HepG2 (cell line): Measurements from ENCODE around the gene MSS51. TPM values are rescaled to one million over a fixed set of nuclear protein-coding genes. Genes with fewer than 3 reads are reported as not detected.
A peak's percentile ranks its signal among the peaks of the same experiment; 100 is the strongest.

Experiments used
- ATAC-seq: fragments of 200-7000 bp; cut with Tn5 transposase; 3 replicates; pipeline ENCODE4 v1.9.1; 2020; ENCODE audit warnings: mild to moderate bottlenecking, moderate library complexity
- BruUV-seq: library from RNA; stranded (reverse); fragments of 400-500 nt; replicated peaks from 2 replicates; lab custom pipeline; 2021; lab: Mats Ljungman, UMichigan
- CTCF ChIA-PET: fragments of 300-600 bp; formaldehyde crosslinking; extraction: SDS; loops from one replicate; lab custom pipeline; 2021; ENCODE audit warnings: low total read pairs, inconsistent platforms, low intra/inter-chr PET ratio; lab: Yijun Ruan, JAX
- POLR2A ChIA-PET: fragments of 350-600 bp; sonication (Branson Sonifier 250); formaldehyde crosslinking; loops from one replicate; lab custom pipeline; 2020; ENCODE audit warnings: antibody characterized with exemption, inconsistent platforms; lab: Yijun Ruan, JAX
- DNase-seq: peaks from one replicate; pipeline ENCODE4 v3.0.0-alpha.2; 2015; ENCODE audit warnings: low spot score
- FAIRE-seq: peaks from 3 replicates; lab custom pipeline; 2011; peaks lifted over from hg19 to GRCh38; lab: Jason Lieb, UNC
- H2AFZ ChIP-seq: one replicate; pipeline ENCODE4 v1.6.1; 2011; ENCODE audit warnings: low read length, inconsistent platforms
- H3K27ac ChIP-seq: fragments of 300-600 bp; 3 replicates; pipeline ENCODE4 v1.8.0; 2011; ENCODE audit warnings: mixed run types, mild to moderate bottlenecking, mixed read lengths, low read length, inconsistent platforms; ENCODE audit not compliant: insufficient read depth; ENCODE audit errors: extremely low read length
- H3K27me3 ChIP-seq, 2 experiments: fragments of 200-600 bp in 1 of 2; 2 replicates in 1 of 2; 3 replicates in 1 of 2; pipeline versions ENCODE4 v1.6.0 to v1.8.0; 2011; ENCODE audit warnings: low read length in 2 of 2, mild to moderate bottlenecking in 2 of 2, moderate library complexity in 2 of 2, inconsistent platforms in 1 of 2; ENCODE audit not compliant: insufficient read depth in 2 of 2, control insufficient read depth in 1 of 2
- H3K36me3 ChIP-seq, 2 experiments: fragments of 200-600 bp in 1 of 2; replicated peaks in 1 of 2; 2 replicates in 1 of 2; 3 replicates in 1 of 2; pipeline versions ENCODE4 v1.5.1 to v1.8.0; 2011; ENCODE audit warnings: low read length in 2 of 2, inconsistent platforms in 1 of 2; ENCODE audit not compliant: insufficient read depth in 2 of 2, control insufficient read depth in 1 of 2
- H3K4me1 ChIP-seq: 2 replicates; pipeline ENCODE4 v1.5.1; 2012; ENCODE audit warnings: low read length, inconsistent platforms; ENCODE audit not compliant: insufficient read depth
- H3K4me2 ChIP-seq: 2 replicates; pipeline ENCODE4 v1.6.0; 2011; ENCODE audit warnings: low read depth, low read length, inconsistent platforms
- H3K4me3 ChIP-seq, 3 experiments: fragments of 200-600 bp in 1 of 3; sonication (generic), shearing (Covaris generic) in 1 of 3; replicated peaks in 1 of 3; 2 replicates each; pipeline ENCODE4 v1.5.1; 2011 to 2016; ENCODE audit warnings: low read length in 3 of 3, inconsistent platforms in 2 of 3, low read depth in 2 of 3, mild to moderate bottlenecking in 2 of 3, control low read depth in 1 of 3, mixed read lengths in 1 of 3; ENCODE audit not compliant: insufficient read depth in 1 of 3
- H3K79me2 ChIP-seq: one replicate; pipeline ENCODE4 v1.6.1; 2011; ENCODE audit warnings: low read length, inconsistent platforms; ENCODE audit not compliant: insufficient read depth
- H3K9ac ChIP-seq: 2 replicates; pipeline ENCODE4 v1.6.0; 2011; ENCODE audit warnings: mild to moderate bottlenecking, low read depth, low read length, inconsistent platforms; ENCODE audit not compliant: insufficient read depth
- H3K9me3 ChIP-seq: 2 replicates; pipeline ENCODE4 v1.5.1; 2012; ENCODE audit warnings: mild to moderate bottlenecking, low read length
- H4K20me1 ChIP-seq: 2 replicates; pipeline ENCODE4 v1.6.0; 2011; ENCODE audit warnings: inconsistent platforms, mild to moderate bottlenecking, low read length, moderate library complexity; ENCODE audit not compliant: insufficient read depth
- CREB1 ChIP-seq, 2 experiments: fragments of 450-650 bp in 1 of 2; IDR thresholded peaks; 2 replicates each; pipeline ENCODE4 v1.6.1; 2016 to 2017; ENCODE audit warnings: control low read depth in 1 of 2, mild to moderate bottlenecking in 1 of 2, missing compliant biosample characterization in 1 of 2, missing genetic modification characterization in 1 of 2
- DMAP1 ChIP-seq: IDR thresholded peaks from 2 replicates; pipeline ENCODE4 v1.6.1; 2016
- FOSL2 ChIP-seq: sonication (generic); formaldehyde crosslinking; IDR thresholded peaks from 2 replicates; pipeline ENCODE4 v1.4.0; 2020; ENCODE audit warnings: missing genetic modification reagents
- KAT8 ChIP-seq: IDR thresholded peaks from 2 replicates; pipeline ENCODE4 v1.6.1; 2016; ENCODE audit warnings: missing genetic modification reagents, missing compliant biosample characterization
- RARA ChIP-seq: IDR thresholded peaks from 2 replicates; pipeline ENCODE4 v1.6.1; 2016; ENCODE audit warnings: missing genetic modification reagents, missing compliant biosample characterization
- SOX6 ChIP-seq, 2 experiments: fragments of 450-650 bp in 1 of 2; sonication (generic) in 1 of 2; formaldehyde crosslinking in 1 of 2; IDR thresholded peaks; 2 replicates each; pipeline versions ENCODE4 v1.4.0 to v1.6.1; 2017 to 2020; ENCODE audit warnings: antibody characterized with exemption in 1 of 2, mild to moderate bottlenecking in 1 of 2, missing genetic modification reagents in 1 of 2
- ZNF704 ChIP-seq: sonication (generic); formaldehyde crosslinking; IDR thresholded peaks from 2 replicates; pipeline ENCODE4 v1.8.1; 2023; ENCODE audit warnings: mild to moderate bottlenecking, inconsistent platforms, moderate library complexity, missing genetic modification reagents, borderline replicate concordance
- WGBS: methylation state at CpG from one replicate; pipeline ENCODE4 v1.1.6; 2017; ENCODE audit warnings: low lambda C conversion rate; 5-methylcytosine and 5-hydroxymethylcytosine counted together
- in situ Hi-C: cut with HindIII; loops from 2 replicates; pipeline ENCODE4 v1.10.0; 2017; ENCODE audit warnings: low pct_unique_long_range_greater_than_20kb; ENCODE audit not compliant: extremely low pct_ligation_motif_present
- intact Hi-C: fragments of 100-400 bp; cut with micrococcal nuclease; formaldehyde crosslinking; loops from one replicate; pipeline ENCODE4 v1.10.0; 2022; ENCODE audit not compliant: unreplicated experiment
- polyA plus RNA-seq, 8 experiments: library from polyadenylated mRNA; depleted of rRNA in 3 of 8; stranded (reverse) in 7 of 8; unstranded in 1 of 8; fragments of >200 nt; fragmentation: Illumina TruSeq in 4 of 8; extraction: Trizol in 4 of 8; gene quantifications; 2 replicates each; pipeline versions ENCODE4 v1.2.1 to v1.2.3, GENCODE V29; 2011 to 2016; ENCODE audit warnings: low read depth in 4 of 8, missing spikeins in 1 of 8, mixed read lengths in 1 of 8; ENCODE audit not compliant: insufficient read depth in 1 of 8
- total RNA-seq, 5 experiments: library from RNA; depleted of rRNA; stranded (reverse); fragments of >200 nt; fragmentation: Illumina TruSeq; extraction: Trizol; gene quantifications; 2 replicates each; pipeline ENCODE4 v1.2.3, GENCODE V29; 2016; ENCODE audit warnings: low read depth in 1 of 5

The MSS51 gene
- total and polyA plus RNA-seq, 2 of the 13 experiments (the other 11 are each of a cell fraction or from before 2014, with no cell fraction given): 0.91 to 2.4 TPM

DNA sequence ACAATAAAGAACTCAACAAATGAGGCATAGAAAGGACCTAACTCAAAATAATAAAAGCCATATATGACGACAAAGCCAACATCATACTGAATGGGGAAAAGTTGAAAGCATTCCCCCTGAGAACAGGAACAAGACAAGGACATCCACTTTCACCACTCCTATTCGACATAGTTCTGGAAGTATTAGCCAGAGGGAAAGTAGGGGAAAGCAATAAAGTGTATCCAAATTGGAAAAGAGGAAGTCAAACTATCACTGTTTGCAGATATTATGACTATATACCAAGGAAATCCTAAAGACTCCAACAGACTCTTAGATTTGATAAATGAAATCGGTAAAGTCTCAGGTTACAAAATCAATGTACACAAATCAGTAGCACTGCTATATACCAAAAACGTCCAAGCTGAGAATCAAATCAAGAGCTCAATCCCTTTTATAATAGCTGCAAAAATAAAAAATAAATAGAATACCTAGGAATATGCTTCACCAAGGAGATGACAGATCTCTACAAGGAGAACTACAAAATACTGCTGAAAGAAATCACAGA lies 24.3 kb downstream of the MSS51 start (continued):
- TF ChIP-seq CREB1 (IDR thresholded peaks at IDR 0.05) (no peak), CREB1 (CRISPR knock-in tag; IDR thresholded peaks at IDR 0.05) (no peak), RARA (no peak)

DNA sequence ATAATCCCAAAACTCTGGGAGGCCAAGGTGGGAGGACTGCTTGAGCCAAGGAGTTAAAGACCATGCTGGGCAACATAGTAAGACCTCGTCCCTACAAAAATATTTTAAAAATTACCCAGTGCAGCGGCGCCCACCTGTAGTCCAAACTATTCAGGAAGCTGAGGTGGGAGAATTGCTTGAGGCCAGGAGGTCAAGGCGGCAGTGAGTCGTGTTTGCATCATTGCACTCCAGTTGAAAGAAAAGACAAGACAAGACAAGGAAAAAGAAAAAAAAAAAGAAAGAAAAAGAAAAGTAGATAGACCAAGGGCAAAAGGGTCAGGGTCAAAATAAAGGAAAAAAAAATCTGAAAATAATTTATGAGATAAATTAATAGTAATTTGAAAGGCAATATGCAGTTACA lies 25.3 kb downstream of the MSS51 start:
- intact Hi-C loops (no loop called here), in situ Hi-C loops (no loop called here)
- Histone ChIP-seq H3K9ac (no peak overlapping the region), H2AFZ (no peak overlapping the region), H3K9me3 (no peaks in the 10 kb centered on the region), H3K79me2 (peaks cover 87% of the 10 kb centered on the region), H3K27ac (no peak overlapping the region), H3K4me2 (no peak overlapping the region), H4K20me1 (peaks cover 19% of the 10 kb centered on the region), H3K4me3 (no peak overlapping the region), H3K4me1 (peaks cover 35% of the 10 kb centered on the region), H3K27me3 (no peaks in the 10 kb centered on the region; a peak in 1 of 5 replicates), H3K36me3 (peaks cover 0 to 6% of the 10 kb centered on the region in 2 experiments; a peak in 1 of 5 replicates)
- TF ChIP-seq KAT8 (CRISPR knock-in tag) (no peak), ZNF704 (no peak), FOSL2 (CRISPR knock-in tag) (peak; percentile 43), SOX6 (IDR thresholded peaks at IDR 0.05) (no peak), SOX6 (CRISPR knock-in tag; IDR thresholded peaks at IDR 0.05) (no peak), DMAP1 (CRISPR knock-in tag) (no peak)
- POLR2A ChIA-PET: no interaction called here
- ATAC-seq: no peak
- DNase-seq: no peak
- FAIRE-seq: no peak
- CTCF ChIA-PET: no interaction called here
- no TSS peak for BruUV-seq
- WGBS: 96% methylated on average over 5 of the region's 5 CpGs
